ENCODE results near the gene GLMP.

GRCh38 chr1:156245451-156246232, 49.8 kb downstream of the GLMP start:
- peak; percentile 2 for TF ChIP-seq POLR2AphosphoS5 (IDR thresholded peaks at IDR 0.05)
- TF ChIP-seq EP300 (conservative IDR thresholded peaks at IDR 0.05; ENCODE audit: poor library complexity, severe bottlenecking): no peak
